H1 (cell line): ENCODE results near the gene MAGI3. TPM values are rescaled to one million over a fixed set of nuclear protein-coding genes. Genes with fewer than 3 reads are reported as not detected.

Experiments
- CTCF ChIA-PET: fragments of 300-600 bp; sonication (Branson Sonifier 250); formaldehyde crosslinking; loops from one replicate; lab custom pipeline; 2021; ENCODE audit not compliant: partially characterized antibody; lab: Charles Lee
- POLR2A ChIA-PET: fragments of 300-600 bp; sonication (Branson Sonifier 250); formaldehyde crosslinking; loops from one replicate; lab custom pipeline; 2021; ENCODE audit warnings: inconsistent platforms; ENCODE audit not compliant: partially characterized antibody; lab: Charles Lee
- DNase-seq, 2 experiments: peaks; one replicate each; pipeline versions ENCODE4 v3.0.0 to v3.0.0-alpha.2; 2010 to 2022; ENCODE audit warnings: low spot score in 2 of 2, low read depth in 1 of 2, mixed read lengths in 1 of 2
- FAIRE-seq: peaks from 2 replicates; lab custom pipeline; 2011; peaks lifted over from hg19 to GRCh38; lab: Jason Lieb, UNC
- H2AFZ ChIP-seq: 2 replicates; pipeline ENCODE4 v1.8.1; 2012; ENCODE audit warnings: low read length, inconsistent platforms
- H2AK5ac ChIP-seq: 2 replicates; pipeline ENCODE4 v1.6.1; 2013; ENCODE audit warnings: low read depth, low read length
- H2BK120ac ChIP-seq: replicated peaks from 2 replicates; pipeline ENCODE3; 2013; ENCODE audit warnings: low read depth, low read length, inconsistent platforms
- H2BK12ac ChIP-seq: 2 replicates; pipeline ENCODE4 v1.6.1; 2013; ENCODE audit warnings: low read depth, low read length
- H2BK15ac ChIP-seq: 2 replicates; pipeline ENCODE4 v1.6.1; 2013; ENCODE audit warnings: low read length
- H2BK20ac ChIP-seq: 2 replicates; pipeline ENCODE4 v1.6.1; 2013; ENCODE audit warnings: low read length
- H2BK5ac ChIP-seq: 2 replicates; pipeline ENCODE4 v1.6.1; 2013; ENCODE audit warnings: low read depth, low read length
- H3K14ac ChIP-seq: 2 replicates; pipeline ENCODE4 v1.6.1; 2013; ENCODE audit warnings: inconsistent platforms; ENCODE audit not compliant: insufficient read length
- H3K18ac ChIP-seq: 2 replicates; pipeline ENCODE4 v1.6.1; 2013; ENCODE audit warnings: low read length; ENCODE audit errors: extremely low read depth
- H3K23ac ChIP-seq: 2 replicates; pipeline ENCODE4 v1.6.1; 2013; ENCODE audit warnings: inconsistent platforms; ENCODE audit not compliant: insufficient read length
- H3K23me2 ChIP-seq: 2 replicates; pipeline ENCODE4 v1.6.1; 2013; ENCODE audit warnings: low read depth, low read length
- H3K27ac ChIP-seq: 2 replicates; pipeline ENCODE4 v1.6.1; 2011; ENCODE audit warnings: low read depth, low read length, inconsistent platforms
- H3K27me3 ChIP-seq, 4 experiments: replicated peaks in 1 of 4; 1 replicate in 1 of 4; 2 replicates in 3 of 4; pipeline versions ENCODE4 v1.6.1 to v1.8.1; 2011 to 2013; ENCODE audit warnings: low read length in 3 of 4, mild to moderate bottlenecking in 3 of 4, inconsistent platforms in 2 of 4, mixed read lengths in 2 of 4, moderate library complexity in 1 of 4; ENCODE audit not compliant: control insufficient read depth in 3 of 4, insufficient read depth in 3 of 4; ENCODE audit errors: extremely low read depth in 1 of 4
- H3K36me3 ChIP-seq, 4 experiments: 2 replicates each; pipeline versions ENCODE4 v1.6.1 to v1.8.1; 2011 to 2013; ENCODE audit warnings: mild to moderate bottlenecking in 4 of 4, low read length in 3 of 4, moderate library complexity in 2 of 4, control low read depth in 1 of 4, inconsistent platforms in 1 of 4; ENCODE audit not compliant: insufficient read depth in 4 of 4, control insufficient read depth in 2 of 4
- H3K4ac ChIP-seq: replicated peaks from 2 replicates; pipeline ENCODE3; 2013; ENCODE audit warnings: low read length, low read depth, mixed read lengths, inconsistent platforms; ENCODE audit not compliant: insufficient read length
- H3K4me1 ChIP-seq, 4 experiments: replicated peaks in 1 of 4; 1 replicate in 1 of 4; 2 replicates in 3 of 4; pipeline versions ENCODE4 v1.6.1 to v1.8.1; 2011 to 2013; ENCODE audit warnings: low read length in 3 of 4, inconsistent platforms in 2 of 4, mixed read lengths in 1 of 4; ENCODE audit not compliant: insufficient read depth in 4 of 4, control insufficient read depth in 3 of 4
- H3K4me2 ChIP-seq, 2 experiments: 2 replicates each; pipeline versions ENCODE4 v1.6.1 to v1.8.1; 2011 to 2013; ENCODE audit warnings: low read depth in 2 of 2, low read length in 2 of 2, control low read depth in 1 of 2, inconsistent platforms in 1 of 2, mild to moderate bottlenecking in 1 of 2; ENCODE audit not compliant: insufficient read depth in 1 of 2
- H3K4me3 ChIP-seq, 4 experiments: fragments of 200-600, 300-600 bp in 1 of 4; sonication (generic), shearing (Covaris generic), sonication (Bioruptor Twin) in 1 of 4; 2 replicates each; pipeline versions ENCODE4 v1.5.1 to v1.8.1; 2011 to 2016; ENCODE audit warnings: low read length in 4 of 4, low read depth in 3 of 4, control low read depth in 2 of 4, inconsistent platforms in 2 of 4, mild to moderate bottlenecking in 2 of 4, mixed read lengths in 1 of 4, moderate library complexity in 1 of 4; ENCODE audit not compliant: insufficient read depth in 2 of 4; ENCODE audit errors: extremely low read depth in 1 of 4
- H3K56ac ChIP-seq: replicated peaks from 2 replicates; pipeline ENCODE3; 2013; ENCODE audit warnings: low read depth, mild to moderate bottlenecking, mixed read lengths, low read length, inconsistent platforms; ENCODE audit not compliant: insufficient read length
- H3K79me1 ChIP-seq: 2 replicates; pipeline ENCODE4 v1.6.1; 2013; ENCODE audit warnings: low read depth, low read length, control low read depth
- H3K79me2 ChIP-seq, 2 experiments: 2 replicates each; pipeline versions ENCODE4 v1.6.1 to v1.8.1; 2012 to 2013; ENCODE audit warnings: low read length in 2 of 2, mild to moderate bottlenecking in 2 of 2, inconsistent platforms in 1 of 2; ENCODE audit not compliant: insufficient read depth in 2 of 2, control insufficient read depth in 1 of 2
- H3K9ac ChIP-seq, 4 experiments: replicated peaks in 1 of 4; 1 replicate in 1 of 4; 2 replicates in 3 of 4; pipeline versions ENCODE4 v1.6.1 to v1.8.1; 2011 to 2013; ENCODE audit warnings: low read depth in 3 of 4, low read length in 3 of 4, control low read depth in 2 of 4, mild to moderate bottlenecking in 2 of 4, moderate library complexity in 2 of 4, inconsistent platforms in 1 of 4; ENCODE audit errors: extremely low read depth in 1 of 4
- H3K9me3 ChIP-seq, 2 experiments: 2 replicates each; pipeline versions ENCODE4 v1.6.1 to v1.8.1; 2012 to 2013; ENCODE audit warnings: mild to moderate bottlenecking in 2 of 2, moderate library complexity in 2 of 2, control low read depth in 1 of 2, inconsistent platforms in 1 of 2, low read depth in 1 of 2, low read length in 1 of 2, mixed read lengths in 1 of 2; ENCODE audit not compliant: insufficient read depth in 2 of 2
- H4K20me1 ChIP-seq, 2 experiments: replicated peaks in 1 of 2; 2 replicates each; pipeline versions ENCODE3 to v1.8.1; 2011 to 2013; ENCODE audit warnings: inconsistent platforms in 2 of 2, low read length in 2 of 2, mild to moderate bottlenecking in 1 of 2; ENCODE audit not compliant: insufficient read depth in 2 of 2, control insufficient read depth in 1 of 2
- H4K5ac ChIP-seq: 2 replicates; pipeline ENCODE4 v1.6.1; 2013; ENCODE audit warnings: low read length, low read depth, mixed read lengths, inconsistent platforms; ENCODE audit not compliant: insufficient read length
- H4K8ac ChIP-seq: 2 replicates; pipeline ENCODE4 v1.8.0; 2013; ENCODE audit warnings: mild to moderate bottlenecking, moderate library complexity, low read length, inconsistent platforms; ENCODE audit not compliant: insufficient read depth; ENCODE audit errors: extremely low read depth
- H4K91ac ChIP-seq: replicated peaks from 2 replicates; pipeline ENCODE3; 2013; ENCODE audit warnings: low read length, mixed read lengths, inconsistent platforms; ENCODE audit not compliant: insufficient read length
- CEBPB ChIP-seq: IDR thresholded peaks from 2 replicates; pipeline ENCODE4 v1.6.1; 2012; ENCODE audit warnings: low read depth, low read length
- EZH2 ChIP-seq: fragments of 200-600 bp; sonication (generic); IDR thresholded peaks from 2 replicates; pipeline ENCODE4 v1.7.1; 2012; ENCODE audit warnings: low read depth, mild to moderate bottlenecking, moderate library complexity, low read length, inconsistent platforms; ENCODE audit not compliant: severe bottlenecking
- GABPA ChIP-seq: IDR thresholded peaks from 2 replicates; pipeline ENCODE4 v1.6.1; 2011; ENCODE audit warnings: mild to moderate bottlenecking, low read length, moderate library complexity, borderline replicate concordance; ENCODE audit not compliant: insufficient read depth
- NANOG ChIP-seq: IDR thresholded peaks from 2 replicates; pipeline ENCODE4 v1.6.1; 2011; ENCODE audit warnings: low read length, low read depth, mild to moderate bottlenecking, inconsistent platforms; ENCODE audit not compliant: insufficient read depth, poor library complexity, severe bottlenecking
- POLR2AphosphoS5 ChIP-seq: IDR thresholded peaks from 2 replicates; pipeline ENCODE4 v1.6.1; 2011; ENCODE audit warnings: low read depth, low read length
- RBBP5 ChIP-seq: IDR thresholded peaks from 2 replicates; pipeline ENCODE4 v1.7.1; 2012; ENCODE audit warnings: low read depth, mild to moderate bottlenecking, inconsistent platforms, low read length, moderate library complexity, borderline replicate concordance
- RFX5 ChIP-seq: IDR thresholded peaks from 2 replicates; pipeline ENCODE4 v1.6.1; 2011; ENCODE audit warnings: low read depth, low read length, improper control_type of control experiment, borderline replicate concordance
- SP4 ChIP-seq: IDR thresholded peaks from 2 replicates; pipeline ENCODE4 v1.6.1; 2012; ENCODE audit warnings: low read length, inconsistent platforms
- TAF1 ChIP-seq: IDR thresholded peaks from 2 replicates; pipeline ENCODE4 v1.6.1; 2011; ENCODE audit warnings: mild to moderate bottlenecking, low read depth, low read length
- WGBS, 2 experiments: shearing (Covaris generic) in 1 of 2; methylation state at CpG; one replicate each; pipeline versions ENCODE4 v1.1.6 to v1.1.7; 2013 to 2015; ENCODE audit warnings: low lambda C conversion rate in 2 of 2, mixed read lengths in 2 of 2, inconsistent platforms in 1 of 2, low coverage in 1 of 2, missing lambda C conversion rate in 1 of 2; ENCODE audit not compliant: insufficient replicate concordance in 2 of 2, insufficient coverage in 1 of 2, insufficient read length in 1 of 2; ENCODE audit errors: extremely low coverage in 1 of 2, missing lambda C conversion rate in 1 of 2; 5-methylcytosine and 5-hydroxymethylcytosine counted together
- polyA plus RNA-seq, 7 experiments: library from polyadenylated mRNA; depleted of rRNA in 3 of 7; stranded (reverse) in 5 of 7; unstranded in 2 of 7; fragments of >200 nt in 5 of 7; fragments of 200-250 nt in 2 of 7; gene quantifications; 1 replicate in 5 of 7; 2 replicates in 1 of 7; 4 replicates in 1 of 7; pipeline versions ENCODE4 v1.2.1 to v1.2.3, GENCODE V29; 2011 to 2013; ENCODE audit warnings: missing spikeins in 2 of 7, mixed read lengths in 2 of 7
- total RNA-seq: library from RNA; stranded (reverse); fragmentation: NEBNext Ultra II Directional; extraction: Animal tissue kit (Norgen Biotek cat#: 25700); gene quantifications from 2 replicates; pipeline ENCODE4 v1.2.1, GENCODE V29; 2021
- TF ChIP-seq, protein P1 (sequence below): IDR thresholded peaks from 2 replicates; pipeline ENCODE4 v1.6.1; 2012; ENCODE audit warnings: low read length, inconsistent platforms

MAGI3 gene
- total and polyA plus RNA-seq, 2 of the 8 experiments (the other 6 are each of a cell fraction or from before 2014, with no cell fraction given) = 2.3 to 7.8 TPM

GRCh38 chr1:113654883-113655282, 264.6 kb downstream of the MAGI3 start:
- FAIRE-seq (peak; percentile 58), DNase-seq (no peak)
- Histone ChIP-seq H2BK12ac (no peak overlapping the region), H2BK120ac (no peak overlapping the region), H4K20me1 (no peaks in the 10 kb centered on the region), H2BK5ac (no peak overlapping the region), H2BK15ac (no peak overlapping the region), H3K27ac (no peak overlapping the region), H3K14ac (no peak overlapping the region), H3K4me3 (no peak overlapping the region), H2BK20ac (no peak overlapping the region), H3K79me2 (no peaks in the 10 kb centered on the region), H4K5ac (no peak overlapping the region), H3K18ac (no peak overlapping the region), H4K91ac (no peak overlapping the region), H3K36me3 (no peaks in the 10 kb centered on the region), H3K27me3 (no peaks in the 10 kb centered on the region), H4K8ac (no peak overlapping the region), H3K4me2 (no peak overlapping the region), H3K4ac (no peak overlapping the region), H3K23me2 (no peaks in the 10 kb centered on the region), H2AFZ (no peak overlapping the region), H3K79me1 (no peaks in the 10 kb centered on the region), H3K23ac (no peak overlapping the region), H2AK5ac (no peak overlapping the region), H3K9ac (no peak overlapping the region), H3K9me3 (no peaks in the 10 kb centered on the region), H3K56ac (no peak overlapping the region), H3K4me1 (no peaks in the 10 kb centered on the region)
- TF ChIP-seq CEBPB (no peak), SP4 (no peak), NANOG (no peak), RBBP5 (no peak), POLR2AphosphoS5 (no peak), RFX5 (no peak), GABPA (no peak), EZH2 (no peak), TAF1 (no peak)
- TF ChIP-seq, protein P1, sequence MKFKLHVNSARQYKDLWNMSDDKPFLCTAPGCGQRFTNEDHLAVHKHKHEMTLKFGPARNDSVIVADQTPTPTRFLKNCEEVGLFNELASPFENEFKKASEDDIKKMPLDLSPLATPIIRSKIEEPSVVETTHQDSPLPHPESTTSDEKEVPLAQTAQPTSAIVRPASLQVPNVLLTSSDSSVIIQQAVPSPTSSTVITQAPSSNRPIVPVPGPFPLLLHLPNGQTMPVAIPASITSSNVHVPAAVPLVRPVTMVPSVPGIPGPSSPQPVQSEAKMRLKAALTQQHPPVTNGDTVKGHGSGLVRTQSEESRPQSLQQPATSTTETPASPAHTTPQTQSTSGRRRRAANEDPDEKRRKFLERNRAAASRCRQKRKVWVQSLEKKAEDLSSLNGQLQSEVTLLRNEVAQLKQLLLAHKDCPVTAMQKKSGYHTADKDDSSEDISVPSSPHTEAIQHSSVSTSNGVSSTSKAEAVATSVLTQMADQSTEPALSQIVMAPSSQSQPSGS = no peak
- ChIA-PET CTCF (no interaction called here), POLR2A (no interaction called here)
- WGBS, 2 experiments = 90% methylated on average over 2 of the region's 2 CpGs; no CpG with 5 or more reads in 1 of the 2 experiments
